Urinary bladder (tissue), 4 donors: ENCODE results near the gene LCT. TPM values are rescaled to one million over a fixed set of nuclear protein-coding genes. Genes with fewer than 3 reads are reported as not detected.
"Not testable (repeated sequence)": the region's sequence is repeated elsewhere in the genome, so short reads cannot be mapped to it uniquely, and the experiment has no call there.

ENCODE experiments used
- DNase-seq: peaks from one replicate; pipeline ENCODE4 v3.0.0-alpha.2; 2015; ENCODE audit errors: extremely low spot score
- H3K27ac ChIP-seq: one replicate; pipeline ENCODE4 v1.5.1; 2013; ENCODE audit warnings: low read depth, mild to moderate bottlenecking, moderate library complexity
- H3K36me3 ChIP-seq: one replicate; pipeline ENCODE4 v1.6.1; 2013; ENCODE audit warnings: mild to moderate bottlenecking, moderate library complexity; ENCODE audit not compliant: insufficient read depth
- H3K4me1 ChIP-seq: one replicate; pipeline ENCODE4 v1.6.1; 2013; ENCODE audit warnings: mild to moderate bottlenecking, moderate library complexity; ENCODE audit not compliant: insufficient read depth
- H3K4me3 ChIP-seq: one replicate; pipeline ENCODE4 v1.5.1; 2013; ENCODE audit warnings: low read depth, low read length
- WGBS: extraction: QIAGEN DNeasy Blood & Tissue Kit; methylation state at CpG from one replicate; pipeline ENCODE4 v1.1.7; 2013; 5-methylcytosine and 5-hydroxymethylcytosine counted together
- polyA plus RNA-seq: library from polyadenylated mRNA; stranded (reverse); fragments of 200-250 nt; gene quantifications from one replicate; pipeline ENCODE4 v1.2.3, GENCODE V29; 2013
- total RNA-seq: library from RNA; depleted of rRNA; stranded (reverse); fragments of >200 nt; gene quantifications from one replicate; pipeline ENCODE4 v1.2.3, GENCODE V29; 2014
- donor health status: healthy with polysubstance abuse.
- donor health status: healthy.

LCT gene
- total and polyA plus RNA-seq, 2 donors = not detected

- H3K4me3 ChIP-seq = no peak overlapping the region
- no peaks in the 10 kb centered on the region for H3K4me1 ChIP-seq
- WGBS = 77% methylated on average over 9 of the region's 9 CpGs
- DNase-seq = no peak
- H3K36me3 ChIP-seq = no peaks in the 10 kb centered on the region
- H3K27ac ChIP-seq = no peak overlapping the region
Observed at GRCh38 chr2:135825131-135825530, 11.9 kb downstream of the LCT start.

DNA sequence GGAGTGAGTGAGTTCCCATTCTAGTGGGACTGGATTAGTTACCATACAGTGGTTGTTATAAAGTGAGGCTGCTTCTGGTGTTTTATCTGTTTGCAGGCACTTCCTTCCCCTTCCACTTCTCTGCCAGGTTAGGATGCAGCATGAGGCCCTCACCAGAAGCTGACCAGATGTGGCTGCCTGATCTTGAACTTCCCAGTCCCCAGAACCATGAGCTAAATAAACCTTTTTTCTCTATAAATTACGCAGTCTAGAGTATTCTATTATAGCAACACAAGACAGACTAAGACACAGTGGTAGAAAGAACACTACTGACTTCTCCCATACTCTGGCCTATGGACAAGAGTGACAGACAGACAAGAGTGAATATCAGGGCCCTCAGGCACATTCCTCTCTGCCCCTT is 14.1 kb downstream of the LCT start:
- DNase-seq = no peak
- WGBS = 87% methylated on average over 1 of the region's 1 CpG
- Histone ChIP-seq H3K27ac (no peak overlapping the region), H3K36me3 (no peaks in the 10 kb centered on the region), H3K4me3 (no peak overlapping the region), H3K4me1 (no peaks in the 10 kb centered on the region)

DNA sequence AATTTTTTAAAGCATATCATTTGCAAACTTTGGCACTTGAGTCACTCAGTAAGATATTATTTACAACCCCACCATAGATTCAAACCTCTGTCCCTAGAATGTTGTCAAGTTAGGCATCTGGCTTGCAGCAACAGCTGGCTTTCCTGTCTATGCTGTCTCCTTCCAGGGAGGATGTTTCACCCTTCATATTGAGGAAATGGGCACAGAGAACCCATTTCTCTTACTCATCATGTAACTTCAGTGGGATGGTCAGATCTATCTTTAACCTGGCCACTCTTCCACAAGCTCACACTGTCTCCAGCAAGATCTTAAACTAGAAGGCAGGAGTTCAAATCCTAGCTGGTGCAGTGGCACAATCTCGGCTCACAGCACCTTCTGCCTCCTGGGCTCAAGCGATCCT is 15.8 kb downstream of the LCT start:
- 95% methylated on average over 2 of the region's 2 CpGs for WGBS
- no peak for DNase-seq
- Histone ChIP-seq H3K4me3 (no peak overlapping the region), H3K27ac (no peak overlapping the region), H3K36me3 (no peaks in the 10 kb centered on the region), H3K4me1 (no peaks in the 10 kb centered on the region)

- WGBS = 49% methylated on average over 9 of the region's 9 CpGs
- H3K4me1 ChIP-seq = no peaks in the 10 kb centered on the region
- H3K27ac ChIP-seq = no peak overlapping the region
- H3K36me3 ChIP-seq = no peaks in the 10 kb centered on the region
- no peak for DNase-seq
- H3K4me3 ChIP-seq = no peak overlapping the region
Observed at GRCh38 chr2:135820003-135820618, 16.9 kb downstream of the LCT start.

DNA sequence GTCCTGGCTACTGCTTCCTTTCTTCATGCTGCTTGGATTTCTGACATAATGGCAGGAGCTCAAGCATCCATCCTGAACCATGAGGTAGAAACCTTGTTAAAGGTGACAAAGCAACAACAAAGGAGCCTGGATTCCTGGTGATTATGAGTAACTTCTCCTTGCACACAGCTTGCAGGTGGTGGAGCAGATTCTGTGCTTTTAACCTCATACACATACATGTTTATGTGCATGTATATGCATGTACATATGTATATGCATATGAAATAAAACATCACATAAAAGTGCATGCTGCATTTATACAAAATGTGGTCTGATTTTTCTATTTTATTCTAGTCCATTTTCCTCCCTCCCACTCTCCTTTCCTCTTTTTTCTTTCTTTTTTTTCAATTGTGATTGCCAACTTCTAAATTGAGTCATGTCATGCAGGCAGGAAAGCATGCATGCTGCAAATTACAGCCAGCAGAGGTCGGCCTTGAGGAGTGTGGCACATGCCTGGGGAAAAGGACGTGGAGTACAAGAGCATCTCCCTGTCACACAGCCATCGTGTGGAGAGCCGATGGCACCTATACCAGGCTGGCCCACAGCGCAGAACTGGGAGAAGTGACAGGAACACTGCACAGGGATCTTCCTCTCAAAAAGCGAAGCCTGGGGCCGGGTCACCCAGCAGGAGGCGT is 17.9 kb downstream of the LCT start:
- DNase-seq = no peak
- no peaks in the 10 kb centered on the region for H3K36me3 ChIP-seq
- no peak overlapping the region for H3K27ac ChIP-seq
- 71% methylated on average over 8 of the region's 8 CpGs for WGBS
- no peak overlapping the region for H3K4me3 ChIP-seq
- no peaks in the 10 kb centered on the region for H3K4me1 ChIP-seq

- WGBS = 70% methylated on average over 4 of the region's 4 CpGs
- H3K27ac ChIP-seq = no peak overlapping the region
- H3K4me3 ChIP-seq = no peak overlapping the region
- no peaks in the 10 kb centered on the region for H3K4me1 ChIP-seq
- no peaks in the 10 kb centered on the region for H3K36me3 ChIP-seq
- DNase-seq = no peak
Observed at GRCh38 chr2:135817951-135818350, 19.0 kb downstream of the LCT start.

- no peaks in the 10 kb centered on the region for H3K36me3 ChIP-seq
- DNase-seq = no peak
- H3K4me1 ChIP-seq = no peaks in the 10 kb centered on the region
- WGBS = 90% methylated on average over 18 of the region's 18 CpGs
- no peak overlapping the region for H3K4me3 ChIP-seq
- H3K27ac ChIP-seq = no peak overlapping the region
Observed at GRCh38 chr2:135817466-135817865, 19.5 kb downstream of the LCT start.

DNA sequence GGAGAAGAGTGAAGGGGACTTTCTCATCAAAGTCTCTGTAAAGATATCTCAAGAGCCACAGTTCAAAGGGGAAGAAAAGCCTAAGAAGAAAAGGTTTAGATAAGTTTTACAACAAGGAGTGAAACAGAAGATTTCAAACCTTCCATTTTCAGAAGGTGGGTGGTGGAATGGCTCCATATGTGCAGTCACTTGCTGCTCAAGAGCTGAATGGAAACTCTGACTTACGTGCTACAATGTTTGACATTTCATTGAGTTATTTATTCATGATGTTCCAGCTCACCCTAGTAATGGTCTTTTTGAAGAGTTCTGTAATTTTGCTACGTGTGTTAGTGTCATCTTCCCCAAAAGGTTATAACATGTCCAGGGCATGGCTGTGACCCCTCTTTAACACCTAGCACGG is 21.7 kb downstream of the LCT start:
- 66% methylated on average over 3 of the region's 3 CpGs for WGBS
- no peaks in the 10 kb centered on the region for H3K4me1 ChIP-seq
- no peak overlapping the region for H3K4me3 ChIP-seq
- no peak for DNase-seq
- no peaks in the 10 kb centered on the region for H3K36me3 ChIP-seq
- H3K27ac ChIP-seq = no peak overlapping the region

DNA sequence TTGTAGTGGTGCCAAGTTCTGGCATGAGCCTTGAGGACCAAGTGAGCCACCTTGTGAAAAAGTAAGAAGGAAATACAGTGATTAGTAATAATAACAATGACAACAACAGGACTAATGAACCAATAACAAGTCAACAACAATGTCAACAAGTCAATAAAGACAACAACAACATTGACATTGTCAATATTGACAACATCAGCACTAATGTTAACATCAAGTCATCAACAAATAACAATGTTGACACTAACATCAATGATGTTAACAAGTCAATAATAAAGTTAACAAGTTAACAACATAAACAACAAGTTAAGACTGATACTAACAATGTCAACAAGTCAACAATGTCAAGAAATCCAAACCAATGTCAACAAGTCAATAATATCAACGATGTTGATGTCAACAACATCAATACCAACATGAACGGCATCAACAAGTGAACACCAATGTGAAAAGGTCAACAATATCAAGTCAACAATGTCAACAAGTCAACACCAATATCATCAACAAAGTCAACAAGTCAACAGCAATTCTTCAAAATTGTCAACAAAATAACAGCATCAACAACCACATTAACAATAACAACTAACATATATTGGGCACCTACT is 24.0 kb downstream of the LCT start:
- 80% methylated on average over 2 of the region's 2 CpGs for WGBS
- no peak for DNase-seq

DNA sequence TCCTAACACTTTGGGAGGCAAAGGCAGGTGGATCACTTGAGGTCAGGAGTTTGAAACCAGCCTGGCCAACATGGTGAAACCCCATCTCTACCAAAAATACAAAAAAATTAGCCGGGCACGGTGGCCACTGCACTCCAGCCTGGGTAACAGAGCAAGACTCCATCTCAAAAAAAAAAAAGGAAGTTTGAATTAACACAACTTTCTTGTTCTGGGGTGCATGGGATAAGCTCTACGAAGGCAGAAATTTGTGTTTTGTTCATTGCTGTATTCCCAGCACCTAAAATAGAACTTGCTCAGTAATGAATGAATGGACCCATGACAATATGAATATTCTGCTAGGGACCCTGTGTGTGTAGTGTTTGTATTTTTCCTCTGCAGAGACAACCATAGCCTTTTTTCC is 29.1 kb downstream of the LCT start:
- not testable (repeated sequence) for H3K4me1 ChIP-seq, H3K27ac ChIP-seq, H3K36me3 ChIP-seq, DNase-seq, H3K4me3 ChIP-seq
- WGBS = 90% methylated on average over 3 of the region's 3 CpGs

More for the DNA sequence above, 24.0 kb downstream of the LCT start:
- H3K27ac ChIP-seq = no peak overlapping the region
- H3K4me1 ChIP-seq = no peaks in the 10 kb centered on the region
- no peak overlapping the region for H3K4me3 ChIP-seq
- no peaks in the 10 kb centered on the region for H3K36me3 ChIP-seq

DNA sequence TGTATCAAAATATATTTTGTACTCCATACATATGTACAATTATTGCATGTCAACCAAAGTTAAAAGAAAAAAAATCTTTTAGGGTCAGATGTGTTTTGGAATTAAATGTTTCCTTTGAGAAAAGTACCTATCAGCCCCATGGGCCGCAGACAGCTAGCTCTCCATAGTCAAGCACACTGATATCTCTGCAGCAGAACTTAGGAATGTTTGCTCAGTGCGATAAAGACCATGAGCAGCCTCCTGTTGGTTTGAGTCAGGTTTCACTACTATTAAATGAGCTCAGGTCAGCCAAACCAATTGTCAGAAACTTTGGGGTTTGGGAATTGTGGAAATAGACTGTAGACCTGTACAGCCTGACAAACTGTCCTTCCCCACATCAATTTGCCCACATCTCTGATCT is 33.7 kb downstream of the LCT start:
- 79% methylated on average over 2 of the region's 2 CpGs for WGBS
- no peak for DNase-seq
- Histone ChIP-seq H3K36me3 (no peaks in the 10 kb centered on the region), H3K27ac (no peak overlapping the region), H3K4me1 (no peaks in the 10 kb centered on the region), H3K4me3 (no peak overlapping the region)

DNA sequence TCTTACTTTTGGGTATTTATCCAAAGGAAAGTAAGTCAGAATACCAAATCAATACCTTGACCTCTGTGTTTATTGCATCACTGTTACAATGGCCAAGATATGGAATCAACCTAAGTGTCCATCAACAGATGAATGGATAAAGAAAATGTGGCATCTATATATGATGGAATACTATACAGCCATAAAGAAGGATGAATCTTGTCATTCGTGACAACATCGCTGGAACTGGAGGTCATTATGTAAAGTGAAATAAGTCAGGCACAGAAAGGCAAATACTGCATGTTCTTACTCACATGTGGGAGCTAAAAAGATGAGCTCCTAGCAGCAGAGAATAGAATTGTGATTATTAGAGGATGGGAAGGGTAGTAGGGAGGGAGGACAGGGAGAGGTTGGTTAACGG is 34.6 kb downstream of the LCT start:
- Histone ChIP-seq H3K4me3 (no peak overlapping the region), H3K36me3 (no peaks in the 10 kb centered on the region), H3K27ac (no peak overlapping the region), H3K4me1 (no peaks in the 10 kb centered on the region)
- 66% methylated on average over 3 of the region's 3 CpGs for WGBS
- no peak for DNase-seq

DNA sequence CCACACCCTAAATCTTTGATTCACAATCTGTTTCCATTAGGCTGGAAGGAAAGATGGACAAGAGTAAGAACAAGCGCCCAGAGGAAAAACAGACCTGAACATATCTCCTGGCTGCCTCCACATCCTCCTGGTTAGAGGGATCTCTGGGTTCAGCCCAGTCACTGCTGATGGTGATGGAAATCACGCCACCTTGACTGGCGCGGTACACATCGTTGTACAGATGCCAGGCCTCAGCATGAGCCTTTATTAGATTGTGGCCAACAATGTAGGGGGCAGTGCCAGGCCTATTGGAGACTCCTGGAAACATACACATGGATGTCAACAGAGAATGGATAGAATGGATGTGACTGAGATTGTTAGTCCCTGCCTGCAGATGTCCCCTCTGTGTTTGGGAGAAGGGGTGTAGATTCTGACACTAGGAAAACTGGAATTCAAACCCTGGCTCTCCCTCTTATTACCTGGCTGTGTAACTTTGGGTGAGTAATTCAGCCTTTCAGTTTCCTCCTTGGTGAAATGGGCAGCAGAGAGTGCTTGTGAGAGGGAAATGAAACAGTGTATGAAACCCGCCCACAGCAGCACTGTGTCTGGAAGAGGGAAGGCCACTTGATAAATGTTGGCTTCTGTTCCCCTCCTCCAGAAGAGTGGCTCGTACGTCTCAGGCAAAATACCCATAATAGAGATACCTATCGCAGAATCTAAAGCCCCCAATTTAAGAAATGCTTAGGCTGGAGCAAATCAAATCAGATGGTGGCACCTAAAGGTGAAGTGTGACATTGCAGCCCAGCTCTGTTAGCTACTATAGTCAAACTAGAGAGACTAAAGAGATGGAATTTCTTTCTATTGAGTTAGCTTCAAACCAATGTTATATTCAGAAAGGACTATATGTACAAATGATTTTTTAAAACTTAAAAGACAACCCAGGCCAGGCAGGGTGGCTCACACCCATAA is 36.2 kb downstream of the LCT start:
- 89% methylated on average over 9 of the region's 9 CpGs for WGBS
- H3K4me3 ChIP-seq = no peak overlapping the region
- no peak overlapping the region for H3K27ac ChIP-seq
- H3K4me1 ChIP-seq = no peaks in the 10 kb centered on the region
- H3K36me3 ChIP-seq = no peaks in the 10 kb centered on the region
- no peak for DNase-seq
